GM18511 (cell line): ENCODE results near the gene DBF4B.
"Not testable (repeated sequence)": the region's sequence is repeated elsewhere in the genome, so short reads cannot be mapped to it uniquely, and the experiment has no call there.

Experiments
- ATAC-seq: cut with Tn5 transposase; IDR thresholded peaks from one replicate; pipeline ENCODE4 v1.9.1; 2021; ENCODE audit warnings: mild to moderate bottlenecking, moderate library complexity; ENCODE audit not compliant: unreplicated experiment

DBF4B gene

GRCh38 chr17:44708401-44709263 is at the start of gene DBF4B:
TSS of gene DBF4B (plus strand) at chr17:44708665. CDS start at chr17:44708821, 156 bp downstream.
- ATAC-seq: no peak

GRCh38 chr17:44661835-44662234 is 46.6 kb upstream of the DBF4B start:
- no peak for ATAC-seq

DNA sequence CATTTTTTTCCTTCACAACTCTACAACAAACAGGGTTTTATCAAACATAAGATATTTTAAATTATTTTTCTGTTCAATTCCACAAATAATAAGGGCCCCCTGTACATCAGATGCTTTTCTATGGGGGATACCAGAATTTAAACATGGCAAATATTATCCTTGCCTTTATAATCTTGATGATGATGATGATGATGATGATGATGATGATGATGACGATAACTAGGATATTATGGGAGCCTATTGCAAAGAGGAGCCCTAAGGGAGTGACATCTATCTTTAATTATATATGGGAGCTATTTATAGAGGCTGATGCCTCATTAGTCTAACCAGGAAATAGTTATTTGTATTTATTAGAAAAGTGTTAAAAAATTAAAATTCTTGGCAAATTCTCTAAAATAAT is 45.4 kb upstream of the DBF4B start:
- ATAC-seq: no peak

DNA sequence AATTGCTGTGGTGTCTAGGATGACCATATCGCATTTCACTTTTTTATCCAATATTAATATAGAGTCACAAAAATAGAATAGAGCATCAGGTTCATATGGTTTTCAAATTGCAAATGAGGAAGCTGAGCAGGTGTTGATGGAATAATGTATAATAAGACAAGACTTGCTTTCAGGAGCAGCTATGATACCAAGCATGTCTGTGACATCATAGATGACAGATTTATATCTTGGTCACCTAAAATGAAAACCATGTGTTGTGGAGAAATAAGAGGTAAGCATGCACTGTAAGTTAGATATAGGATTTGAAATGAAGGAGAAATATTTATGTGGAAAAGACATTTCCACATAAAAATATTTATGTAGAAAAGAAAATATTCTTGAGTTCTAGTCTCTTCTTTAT is 43.6 kb upstream of the DBF4B start:
- ATAC-seq: no peak

GRCh38 chr17:44666006-44666405 is 42.5 kb upstream of the DBF4B start:
- ATAC-seq: no peak

GRCh38 chr17:44672479-44673093 is 35.9 kb upstream of the DBF4B start:
- no peak for ATAC-seq

DNA sequence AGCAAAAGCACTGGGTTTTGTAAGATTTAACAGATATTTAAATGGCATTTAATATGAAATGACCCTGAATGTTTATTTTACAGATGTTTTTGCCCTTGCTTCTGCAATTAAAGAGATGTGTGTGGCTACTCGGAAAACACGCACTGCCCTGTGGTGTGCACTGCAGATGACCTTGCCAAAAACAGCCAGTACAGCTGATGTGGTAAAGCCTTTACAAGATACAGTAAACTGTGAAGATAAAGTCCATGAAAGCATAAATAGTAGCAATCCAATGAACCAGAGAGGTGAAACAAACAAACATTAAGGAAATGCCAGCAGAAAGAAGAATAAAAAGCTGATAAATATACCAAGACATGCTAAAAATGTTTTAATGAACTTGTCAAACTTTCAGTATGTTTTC is 34.6 kb upstream of the DBF4B start:
- no peak for ATAC-seq

GRCh38 chr17:44677136-44677535 is 31.3 kb upstream of the DBF4B start:
- ATAC-seq: no peak

DNA sequence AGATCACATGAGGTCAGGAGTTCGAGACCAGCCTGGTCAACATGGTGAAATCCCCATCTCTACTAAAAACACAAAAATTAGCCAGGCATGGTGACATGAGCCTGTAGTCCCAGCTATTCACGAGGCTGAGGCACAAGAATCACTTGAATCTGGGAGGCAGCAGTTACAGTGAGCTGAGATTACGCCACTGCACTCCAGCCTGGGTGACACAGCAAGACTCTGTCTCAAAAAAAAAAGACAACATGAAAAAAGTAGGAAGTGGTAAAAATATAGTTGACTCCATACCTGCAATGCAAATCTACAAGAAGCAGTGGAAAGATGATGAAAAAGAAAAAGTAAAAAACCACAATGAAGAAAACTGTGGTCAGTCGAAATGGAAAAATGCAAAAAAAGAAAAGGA is 25.2 kb upstream of the DBF4B start:
- ATAC-seq: not testable (repeated sequence)

GRCh38 chr17:44687756-44688155 is 20.7 kb upstream of the DBF4B start:
- ATAC-seq: no peak

GRCh38 chr17:44688200-44688599 is 20.3 kb upstream of the DBF4B start:
- no peak for ATAC-seq

DNA sequence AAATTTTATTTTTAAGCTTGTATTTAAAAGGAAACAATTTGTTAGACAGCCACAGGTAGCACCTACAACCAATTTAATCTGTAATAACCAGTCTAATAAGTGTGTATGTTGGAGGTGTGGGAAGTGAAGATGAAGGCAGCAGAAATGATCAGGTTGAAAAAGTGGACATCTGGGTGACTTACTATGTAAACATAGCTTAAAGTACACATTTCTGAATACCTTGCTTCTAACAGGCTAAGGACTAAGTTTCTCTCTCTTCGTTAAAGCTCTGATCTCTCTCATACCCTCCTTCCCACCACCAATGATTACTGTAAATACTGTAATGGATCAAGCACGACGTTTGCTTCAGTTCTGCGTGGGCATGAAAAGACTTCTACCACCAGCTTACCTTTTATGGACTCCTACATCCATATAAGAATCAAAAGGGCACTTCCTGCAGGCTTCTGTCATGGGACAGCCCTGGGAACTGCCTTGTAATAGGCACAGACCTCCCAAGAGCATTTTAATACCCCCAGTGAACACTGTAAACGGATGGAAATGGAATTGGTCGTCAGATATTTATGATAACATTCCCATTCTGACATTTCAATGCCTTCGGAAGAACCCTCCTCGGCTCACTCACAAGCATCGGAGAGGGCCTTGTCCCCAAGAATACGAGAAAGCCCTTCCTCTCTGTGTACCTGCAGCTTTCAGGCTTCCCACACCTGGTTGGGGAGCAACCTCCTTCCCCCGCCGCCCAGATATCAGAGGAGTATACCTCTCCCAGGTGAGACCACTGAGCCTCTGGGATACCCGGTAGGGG is 19.6 kb upstream of the DBF4B start:
- peak; percentile 12 for ATAC-seq

GRCh38 chr17:44689477-44690217 is 18.8 kb upstream of the DBF4B start, which contains the start of gene CCDC43:
TSS of gene CCDC43 (minus strand) at chr17:44689776. CDS start at chr17:44689753, 23 bp downstream.
- ATAC-seq: peak; percentile 91

DNA sequence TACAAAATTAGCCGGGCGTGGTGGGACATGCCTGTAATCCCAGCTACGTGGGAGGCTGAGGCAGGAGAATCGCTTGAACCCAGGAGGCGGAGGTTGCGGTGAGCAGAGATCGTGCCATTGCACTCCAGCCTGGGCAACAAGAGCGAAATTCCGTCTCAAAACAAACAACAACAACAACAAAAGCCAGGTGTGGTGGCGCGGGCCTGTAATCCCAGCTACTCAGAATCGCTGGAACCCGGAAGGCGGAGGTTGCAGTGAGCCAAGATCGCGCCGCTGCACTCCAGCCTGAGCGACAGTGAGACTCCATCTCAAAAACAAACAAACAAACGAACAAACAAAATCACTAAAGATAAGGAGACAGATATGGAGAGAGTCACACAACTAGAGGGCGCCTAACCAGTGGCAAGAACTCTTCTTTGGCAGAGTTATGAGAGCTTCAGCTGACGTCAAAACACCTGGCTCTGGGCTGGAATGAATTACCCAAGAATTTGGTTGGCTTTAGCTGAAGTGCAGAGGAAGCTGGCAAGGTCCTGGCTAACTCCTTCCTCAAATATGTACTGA is 17.6 kb upstream of the DBF4B start:
- not testable (repeated sequence) for ATAC-seq

- no peak for ATAC-seq
These were observed 14.9 kb upstream of the DBF4B start for GRCh38 chr17:44693609-44694008.

DNA sequence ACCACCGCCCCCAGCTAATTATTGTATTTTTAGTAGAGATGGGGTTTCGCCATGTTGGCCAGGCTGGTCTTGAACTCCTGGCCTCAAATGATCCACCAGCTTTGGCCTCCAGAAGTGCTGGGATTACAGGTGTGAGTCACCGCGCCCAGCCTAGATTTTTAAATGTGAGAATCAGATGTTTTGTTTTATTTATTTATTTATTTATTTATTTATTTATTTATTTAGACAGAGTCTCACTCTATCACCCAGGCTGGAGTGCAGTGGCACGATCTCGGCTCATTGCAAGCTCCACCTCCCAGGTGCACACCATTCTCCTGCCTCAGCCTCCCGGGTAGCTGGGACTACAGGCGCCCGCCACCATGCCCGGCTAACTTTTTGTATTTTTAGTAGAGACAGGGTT is 8.2 kb upstream of the DBF4B start:
- ATAC-seq: not testable (repeated sequence)

DNA sequence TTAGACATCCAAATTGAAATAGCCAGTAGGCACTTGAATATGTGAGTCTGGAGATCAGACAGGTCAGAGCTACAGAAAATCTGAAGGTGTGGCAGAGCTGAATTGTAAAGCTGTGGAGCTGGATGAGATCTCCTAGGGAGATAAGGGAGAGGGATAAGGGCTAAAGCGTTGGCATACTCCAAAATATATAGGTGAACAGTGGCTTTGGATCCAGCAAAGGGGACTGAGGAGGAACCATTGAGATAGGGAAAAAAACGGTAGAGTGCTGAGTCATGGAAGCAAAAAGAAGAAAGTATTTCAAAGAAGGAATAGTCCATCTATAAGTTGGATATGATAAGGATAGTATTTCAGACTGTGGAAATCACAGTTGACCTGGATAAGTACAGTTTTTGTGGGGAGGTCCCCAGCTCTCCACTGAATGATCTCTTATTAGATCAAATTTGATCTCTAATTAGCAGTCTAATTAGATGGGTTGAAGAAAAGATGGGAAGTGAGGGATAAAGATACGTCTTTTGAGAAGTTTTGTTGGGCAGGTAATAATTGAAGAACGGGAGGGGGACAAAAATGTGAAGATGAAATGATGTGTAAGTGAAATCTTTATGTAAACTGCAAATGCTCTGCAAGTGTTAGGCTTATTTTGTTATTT is 587 bp upstream of the DBF4B start:
- ATAC-seq: no peak

DNA sequence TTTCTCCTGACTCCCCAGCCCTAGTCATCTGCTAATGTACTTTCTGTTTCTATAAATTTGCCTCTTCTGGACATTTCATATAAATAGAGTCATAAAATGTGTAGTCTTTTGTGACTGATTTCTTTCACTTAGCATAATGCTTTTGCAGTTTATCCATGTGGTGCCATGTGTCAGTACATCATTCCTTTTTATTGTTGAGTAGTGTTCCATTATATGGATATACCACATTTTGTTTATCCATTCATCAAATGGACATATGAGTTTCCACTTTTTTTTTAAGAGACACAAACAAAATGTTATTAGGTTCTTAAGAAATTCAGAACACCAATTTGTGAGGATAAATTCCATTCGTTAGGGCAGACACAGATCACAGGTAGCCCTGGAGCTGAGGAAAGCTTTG is 11.0 kb downstream of the DBF4B start:
- no peak for ATAC-seq

- no peak for ATAC-seq
These were observed 13.8 kb downstream of the DBF4B start for GRCh38 chr17:44722254-44722653.

- ATAC-seq: not testable (repeated sequence)
These were observed 17.7 kb downstream of the DBF4B start for GRCh38 chr17:44726121-44726520.
